ENCODE measurements around the gene INSIG1.

The INSIG1 gene

GRCh38 chr7:155345490-155345889 lies 47.8 kb downstream of the INSIG1 start:
- Mint-ChIP-seq H3K27ac (no peak overlapping the region), H3K4me1 (ENCODE audit: low read depth) (peaks cover 4% of the 10 kb centered on the region), H3K9me3 (no peaks in the 10 kb centered on the region), H3K36me3 (ENCODE audit: low read depth) (no peaks in the 10 kb centered on the region), H3K4me3 (no peak overlapping the region), H3K27me3 (ENCODE audit: low read depth) (peaks cover 31% of the 10 kb centered on the region)

- H3K9me3 Mint-ChIP-seq = no peaks in the 10 kb centered on the region
- peaks cover 27% of the 10 kb centered on the region for H3K27me3 Mint-ChIP-seq (ENCODE audit: low read depth)
- no peak overlapping the region for H3K27ac Mint-ChIP-seq
- no peak overlapping the region for H3K4me3 Mint-ChIP-seq
- H3K4me1 Mint-ChIP-seq (ENCODE audit: low read depth) = peaks cover 4% of the 10 kb centered on the region
- no peaks in the 10 kb centered on the region for H3K36me3 Mint-ChIP-seq (ENCODE audit: low read depth)
Measured at GRCh38 chr7:155346285-155346684, 48.6 kb downstream of the INSIG1 start.

GRCh38 chr7:155348806-155349205 lies 51.1 kb downstream of the INSIG1 start:
- Mint-ChIP-seq H3K4me3 (no peak overlapping the region), H3K4me1 (ENCODE audit: low read depth) (peaks cover 4% of the 10 kb centered on the region), H3K9me3 (no peaks in the 10 kb centered on the region), H3K36me3 (ENCODE audit: low read depth) (no peaks in the 10 kb centered on the region), H3K27ac (no peak overlapping the region), H3K27me3 (ENCODE audit: low read depth) (peaks cover 7% of the 10 kb centered on the region)

- Mint-ChIP-seq H3K4me1 (ENCODE audit: low read depth) (peaks cover 4% of the 10 kb centered on the region), H3K4me3 (no peak overlapping the region), H3K27ac (no peak overlapping the region), H3K9me3 (peaks cover 8% of the 10 kb centered on the region), H3K27me3 (ENCODE audit: low read depth) (peaks cover 5% of the 10 kb centered on the region), H3K36me3 (ENCODE audit: low read depth) (no peaks in the 10 kb centered on the region)
Measured at GRCh38 chr7:155349601-155350331, 52.1 kb downstream of the INSIG1 start.

- Mint-ChIP-seq H3K9me3 (peaks cover 8% of the 10 kb centered on the region), H3K27me3 (ENCODE audit: low read depth) (no peaks in the 10 kb centered on the region), H3K36me3 (ENCODE audit: low read depth) (no peaks in the 10 kb centered on the region), H3K4me3 (no peak overlapping the region), H3K4me1 (ENCODE audit: low read depth) (no peaks in the 10 kb centered on the region), H3K27ac (no peak overlapping the region)
Measured at GRCh38 chr7:155351120-155351870, 53.6 kb downstream of the INSIG1 start.

- H3K27ac Mint-ChIP-seq = no peak overlapping the region
- no peaks in the 10 kb centered on the region for H3K36me3 Mint-ChIP-seq (ENCODE audit: low read depth)
- peaks cover 3% of the 10 kb centered on the region for H3K27me3 Mint-ChIP-seq (ENCODE audit: low read depth)
- peaks cover 3% of the 10 kb centered on the region for H3K4me1 Mint-ChIP-seq (ENCODE audit: low read depth)
- H3K4me3 Mint-ChIP-seq = no peak overlapping the region
- H3K9me3 Mint-ChIP-seq = peaks cover 8% of the 10 kb centered on the region
Measured at GRCh38 chr7:155352076-155352752, 54.5 kb downstream of the INSIG1 start.

GRCh38 chr7:155352753-155353115 lies 55.1 kb downstream of the INSIG1 start:
- peaks cover 8% of the 10 kb centered on the region for H3K9me3 Mint-ChIP-seq

GRCh38 chr7:155353256-155353897 lies 55.7 kb downstream of the INSIG1 start:
- H3K9me3 Mint-ChIP-seq = peaks cover 8% of the 10 kb centered on the region
- peaks cover 3% of the 10 kb centered on the region for H3K27me3 Mint-ChIP-seq (ENCODE audit: low read depth)
- H3K4me3 Mint-ChIP-seq = no peak overlapping the region
- H3K27ac Mint-ChIP-seq = no peak overlapping the region
- peaks cover 3% of the 10 kb centered on the region for H3K4me1 Mint-ChIP-seq (ENCODE audit: low read depth)
- H3K36me3 Mint-ChIP-seq (ENCODE audit: low read depth) = no peaks in the 10 kb centered on the region

More at GRCh38 chr7:155352753-155353115, 55.1 kb downstream of the INSIG1 start:
- peaks cover 3% of the 10 kb centered on the region for H3K4me1 Mint-ChIP-seq (ENCODE audit: low read depth)
- no peaks in the 10 kb centered on the region for H3K36me3 Mint-ChIP-seq (ENCODE audit: low read depth)
- H3K27me3 Mint-ChIP-seq (ENCODE audit: low read depth) = peaks cover 3% of the 10 kb centered on the region
- no peak overlapping the region for H3K27ac Mint-ChIP-seq
- H3K4me3 Mint-ChIP-seq = no peak overlapping the region

- peaks cover 3% of the 10 kb centered on the region for H3K27me3 Mint-ChIP-seq (ENCODE audit: low read depth)
- H3K36me3 Mint-ChIP-seq (ENCODE audit: low read depth) = no peaks in the 10 kb centered on the region
- peaks cover 3% of the 10 kb centered on the region for H3K4me1 Mint-ChIP-seq (ENCODE audit: low read depth)
- H3K9me3 Mint-ChIP-seq = peaks cover 8% of the 10 kb centered on the region
- no peak overlapping the region for H3K27ac Mint-ChIP-seq
- H3K4me3 Mint-ChIP-seq = no peak overlapping the region
Measured at GRCh38 chr7:155354371-155355048, 56.8 kb downstream of the INSIG1 start.

- no peaks in the 10 kb centered on the region for H3K36me3 Mint-ChIP-seq (ENCODE audit: low read depth)
- peaks cover 8% of the 10 kb centered on the region for H3K9me3 Mint-ChIP-seq
- H3K27ac Mint-ChIP-seq = no peak overlapping the region
- peaks cover 3% of the 10 kb centered on the region for H3K27me3 Mint-ChIP-seq (ENCODE audit: low read depth)
- peaks cover 3% of the 10 kb centered on the region for H3K4me1 Mint-ChIP-seq (ENCODE audit: low read depth)
- H3K4me3 Mint-ChIP-seq = no peak overlapping the region
Measured at GRCh38 chr7:155355176-155355575, 57.5 kb downstream of the INSIG1 start.

GRCh38 chr7:155355745-155356144 lies 58.1 kb downstream of the INSIG1 start:
- peaks cover 7% of the 10 kb centered on the region for H3K27me3 Mint-ChIP-seq (ENCODE audit: low read depth)
- peaks cover 8% of the 10 kb centered on the region for H3K9me3 Mint-ChIP-seq
- no peak overlapping the region for H3K27ac Mint-ChIP-seq
- no peak overlapping the region for H3K4me3 Mint-ChIP-seq
- no peaks in the 10 kb centered on the region for H3K36me3 Mint-ChIP-seq (ENCODE audit: low read depth)
- H3K4me1 Mint-ChIP-seq (ENCODE audit: low read depth) = peaks cover 3% of the 10 kb centered on the region

- Mint-ChIP-seq H3K4me1 (ENCODE audit: low read depth) (peaks cover 3% of the 10 kb centered on the region), H3K27me3 (ENCODE audit: low read depth) (peaks cover 10% of the 10 kb centered on the region), H3K36me3 (ENCODE audit: low read depth) (no peaks in the 10 kb centered on the region), H3K9me3 (peaks cover 8% of the 10 kb centered on the region), H3K4me3 (no peak overlapping the region), H3K27ac (no peak overlapping the region)
Measured at GRCh38 chr7:155356323-155357105, 58.8 kb downstream of the INSIG1 start.

GRCh38 chr7:155357573-155358041 lies 59.9 kb downstream of the INSIG1 start:
- H3K36me3 Mint-ChIP-seq (ENCODE audit: low read depth) = no peaks in the 10 kb centered on the region
- H3K27ac Mint-ChIP-seq = no peak overlapping the region
- peaks cover 8% of the 10 kb centered on the region for H3K9me3 Mint-ChIP-seq

More at GRCh38 chr7:155357573-155358041, 59.9 kb downstream of the INSIG1 start:
- Mint-ChIP-seq H3K4me3 (no peak overlapping the region), H3K27me3 (ENCODE audit: low read depth) (peaks cover 10% of the 10 kb centered on the region), H3K4me1 (ENCODE audit: low read depth) (peaks cover 3% of the 10 kb centered on the region)

All from T-helper 1 cell treated with Interleukin-12 subunit alpha and Interleukin-12 subunit beta and Interleukin-4 antibody, amounts not matched to agents 30 μg/mL and 1 μg/mL, for 36 hours (primary cell).